Psoas muscle (tissue), 8 donors: ENCODE data around the gene FXR1. TPM values are rescaled to one million over a fixed set of nuclear protein-coding genes. Genes with fewer than 3 reads are reported as not detected.

Source experiments
- ATAC-seq, 4 donors: fragments of 200-7000 bp; cut with Tn5 transposase; one replicate each; pipeline ENCODE4 v1.9.1; 2020; ENCODE audit warnings: moderate library complexity in 3 of 4, mild to moderate bottlenecking in 2 of 4
- DNase-seq, 2 donors: peaks; one replicate each; pipeline ENCODE4 v3.0.0-alpha.2; 2020
- H3K27ac ChIP-seq: fragments of 200-600 bp; one replicate; pipeline ENCODE4 v1.8.0; 2022
- H3K27me3 ChIP-seq, 3 donors: fragments of 200-600 bp in 1 of 3; one replicate each; pipeline versions ENCODE4 v1.6.1 to v1.8.0; 2013 to 2022; ENCODE audit warnings: low read length in 2 of 3, mild to moderate bottlenecking in 2 of 3, moderate library complexity in 1 of 3; ENCODE audit not compliant: insufficient read depth in 3 of 3
- H3K36me3 ChIP-seq, 2 donors: fragments of 200-600 bp in 1 of 2; one replicate each; pipeline versions ENCODE4 v1.6.1 to v1.8.0; 2013 to 2022; ENCODE audit warnings: low read depth in 1 of 2, mild to moderate bottlenecking in 1 of 2, moderate library complexity in 1 of 2; ENCODE audit not compliant: insufficient read depth in 1 of 2
- H3K4me1 ChIP-seq: fragments of 200-600 bp; one replicate; pipeline ENCODE4 v1.8.0; 2022
- H3K4me3 ChIP-seq: fragments of 200-600 bp; one replicate; pipeline ENCODE4 v1.8.0; 2022; ENCODE audit warnings: mild to moderate bottlenecking
- H3K9me3 ChIP-seq: fragments of 200-600 bp; one replicate; pipeline ENCODE4 v1.8.0; 2022
- CTCF ChIP-seq: fragments of 200-600 bp; IDR thresholded peaks from one replicate; pipeline ENCODE4 v1.8.0; 2022; ENCODE audit warnings: antibody characterized with exemption
- WGBS, 3 donors: extraction: QIAGEN DNeasy Blood & Tissue Kit; methylation state at CpG; one replicate each; pipeline versions ENCODE4 v1.1.6 to v1.1.7; 2013; 5-methylcytosine and 5-hydroxymethylcytosine counted together
- intact Hi-C, 2 donors: fragments of 100-400 bp; cut with DNase I; formaldehyde crosslinking; loops; one replicate each; pipeline versions ENCODE4 v1.11.0 to v1.14.2; 2022
- polyA plus RNA-seq, 3 donors: library from polyadenylated mRNA; stranded (reverse); fragments of 200-250 nt; gene quantifications; one replicate each; pipeline ENCODE4 v1.2.3, GENCODE V29; 2013
- total RNA-seq, 4 donors: library from RNA; stranded (reverse); fragmentation: NEBNext Ultra II Directional in 2 of 4; extraction: Animal tissue kit (Norgen Biotek cat#: 25700) in 2 of 4; gene quantifications; one replicate each; pipeline versions ENCODE4 v1.2.1 to v1.2.4, GENCODE V29; 2021 to 2023
- donor health status: healthy with polysubstance abuse.
- donor health status: DM: no; HTN: no; CAD: no; lungs with moderate emphysema.
- donor health status: Bipolar disorder and iron deficiency.
- donor health status: healthy.
- donor health status: DM: yes; HTN: yes; CAD: no.
- donor health status: DM: no; HTN: no; CAD: no.
- donor health status: DM: no; HTN: no; CAD: no.
- donor health status: DM: yes; HTN: yes; CAD: no.

FXR1 gene
- total and polyA plus RNA-seq, 7 donors: 199 to 779 (median 674) TPM

GRCh38 chr3:180898572-180898971 lies 13.9 kb upstream of the FXR1 start:
- no peaks in the 10 kb centered on the region for H3K27me3 ChIP-seq
- no peaks in the 10 kb centered on the region for H3K36me3 ChIP-seq
- DNase-seq (no peak), ATAC-seq (no peak)
- no peaks in the 10 kb centered on the region for H3K9me3 ChIP-seq
- H3K27ac ChIP-seq: no peak overlapping the region
- WGBS, 3 donors: 81 to 91% (median 87%) methylated on average over 8 of the region's 8 CpGs
- intact Hi-C loops: no loop called here
- TF ChIP-seq CTCF: no peak
- H3K4me3 ChIP-seq: no peak overlapping the region
- no peaks in the 10 kb centered on the region for H3K4me1 ChIP-seq

- WGBS, 3 donors: 83 to 85% (median 85%) methylated on average over 5 of the region's 5 CpGs
- intact Hi-C loops: loop anchor here (5.0 kb wide), 3 partner anchors 37 to 102 kb away; partner anchors contain the start of gene DNAJC19 (in 1 of the 2)
- DNase-seq: no peak
- H3K4me3 ChIP-seq: no peak overlapping the region
- H3K27me3 ChIP-seq: no peaks in the 10 kb centered on the region
- H3K9me3 ChIP-seq: no peaks in the 10 kb centered on the region
- H3K27ac ChIP-seq: no peak overlapping the region
- no peak for ATAC-seq
- H3K4me1 ChIP-seq: peaks cover 8% of the 10 kb centered on the region
- TF ChIP-seq CTCF: no peak
- no peaks in the 10 kb centered on the region for H3K36me3 ChIP-seq
Measured at GRCh38 chr3:180909369-180910127, 2.9 kb upstream of the FXR1 start.

- Histone ChIP-seq H3K27ac (no peak overlapping the region), H3K27me3 (no peaks in the 10 kb centered on the region), H3K4me1 (peaks cover 21% of the 10 kb centered on the region), H3K9me3 (no peaks in the 10 kb centered on the region), H3K36me3 (no peaks in the 10 kb centered on the region), H3K4me3 (no peak overlapping the region)
- 90 to 94% (median 93%) methylated on average over 4 of the region's 4 CpGs for WGBS, 3 donors
- ATAC-seq (no peak), DNase-seq (no peak)
- TF ChIP-seq CTCF: no peak
- intact Hi-C loops: loop anchor here (5.0 kb wide), 3 partner anchors 39 to 104 kb away; partner anchors contain the start of gene DNAJC19 (in 1 of the 2)
Measured at GRCh38 chr3:180910823-180911222, 1.6 kb upstream of the FXR1 start.

- Histone ChIP-seq H3K9me3 (no peaks in the 10 kb centered on the region), H3K36me3 (peaks cover 0 to 6% of the 10 kb centered on the region in 2 donors), H3K27me3 (no peaks in the 10 kb centered on the region), H3K4me1 (peaks cover 30% of the 10 kb centered on the region), H3K27ac (peak overlapping the region; percentile 96), H3K4me3 (peak overlapping the region; percentile 80)
- 26 to 31% (median 27%) methylated on average over 6 of the region's 6 CpGs for WGBS, 3 donors
- ATAC-seq (no peak), DNase-seq (no peak)
- intact Hi-C loops: loop anchor here (2.0 to 5.0 kb wide), 5 partner anchors 37 to 105 kb away; partner anchors contain the start of gene DNAJC19 (in 2 of the 2)
- no peak for TF ChIP-seq CTCF
Measured at GRCh38 chr3:180911876-180912303, 580 bp upstream of the FXR1 start.
